Panc1 (cell line): ENCODE results near the gene ELFN1. TPM values are rescaled to one million over a fixed set of nuclear protein-coding genes. Genes with fewer than 3 reads are reported as not detected.
A peak's percentile ranks its signal among the peaks of the same experiment; 100 is the strongest.

Experiments used
- ATAC-seq: fragments of 200-7000 bp; cut with Tn5 transposase; 2 replicates; pipeline ENCODE4 v1.9.1; 2020; ENCODE audit warnings: mild to moderate bottlenecking, moderate library complexity
- BruUV-seq: library from RNA; stranded (reverse); fragments of 400-500 nt; replicated peaks from 2 replicates; lab custom pipeline; 2021; lab: Mats Ljungman, UMichigan
- CTCF ChIA-PET: fragments of 300-600 bp; sonication (Branson Sonifier 250); formaldehyde crosslinking; loops from one replicate; lab custom pipeline; 2022; ENCODE audit warnings: antibody characterized with exemption; lab: Charles Lee
- POLR2A ChIA-PET: fragments of 300-600 bp; sonication (Branson Sonifier 250); formaldehyde crosslinking; loops from one replicate; lab custom pipeline; 2022; ENCODE audit warnings: antibody characterized with exemption; lab: Charles Lee
- DNase-seq: peaks from one replicate; pipeline ENCODE4 v3.0.0-alpha.2; 2010; ENCODE audit warnings: low read depth, low spot score
- H3K27ac ChIP-seq: 2 replicates; pipeline ENCODE4 v1.5.1; 2011; ENCODE audit warnings: mild to moderate bottlenecking, low read length, inconsistent platforms
- H3K27me3 ChIP-seq: fragments of 200-500 bp; sonication (Bioruptor generic); 2 replicates; pipeline ENCODE4 v1.6.0; 2014; ENCODE audit warnings: low read length, inconsistent platforms; ENCODE audit not compliant: control insufficient read depth, insufficient read depth
- H3K36me3 ChIP-seq: fragments of 200-500 bp; sonication (Bioruptor generic); 2 replicates; pipeline ENCODE4 v1.5.1; 2014; ENCODE audit warnings: inconsistent platforms, mild to moderate bottlenecking, low read length, moderate library complexity; ENCODE audit not compliant: control insufficient read depth, insufficient read depth
- H3K4me1 ChIP-seq: 2 replicates; pipeline ENCODE4 v1.5.1; 2011; ENCODE audit warnings: inconsistent platforms, mild to moderate bottlenecking, low read length, moderate library complexity; ENCODE audit not compliant: control insufficient read depth, insufficient read depth
- H3K4me3 ChIP-seq, 2 experiments: 2 replicates each; pipeline ENCODE4 v1.5.1; 2011 to 2012; ENCODE audit warnings: low read depth in 2 of 2, low read length in 2 of 2, mild to moderate bottlenecking in 2 of 2, inconsistent platforms in 1 of 2, moderate library complexity in 1 of 2
- H3K9me3 ChIP-seq: fragments of 200-500 bp; sonication (Bioruptor generic); 2 replicates; pipeline ENCODE4 v1.5.1; 2014; ENCODE audit warnings: low read depth, mild to moderate bottlenecking, inconsistent platforms, low read length, moderate library complexity; ENCODE audit not compliant: control insufficient read depth, insufficient read depth
- POLR2AphosphoS5 ChIP-seq: IDR thresholded peaks from 2 replicates; pipeline ENCODE4 v1.6.1; 2012; ENCODE audit warnings: mild to moderate bottlenecking, low read depth, low read length, moderate library complexity
- SIN3A ChIP-seq: IDR thresholded peaks from 2 replicates; pipeline ENCODE4 v1.6.1; 2012; ENCODE audit warnings: low read depth, mild to moderate bottlenecking, low read length, moderate library complexity, borderline replicate concordance; ENCODE audit not compliant: insufficient read depth
- TCF7L2 ChIP-seq: IDR thresholded peaks from 2 replicates; pipeline ENCODE4 v1.6.1; 2011; ENCODE audit warnings: mild to moderate bottlenecking, low read depth, low read length, inconsistent platforms
- in situ Hi-C: cut with HindIII; loops from 2 replicates; pipeline ENCODE4 v1.10.0; 2016; ENCODE audit warnings: low sequenced_read_pairs, low pct_unique_long_range_greater_than_20kb
- intact Hi-C: fragments of 100-400 bp; cut with micrococcal nuclease; formaldehyde crosslinking; loops from one replicate; pipeline ENCODE4 v1.10.0; 2022; ENCODE audit not compliant: unreplicated experiment
- total RNA-seq: library from RNA; stranded (reverse); gene quantifications from one replicate; pipeline ENCODE4 v1.2.1, GENCODE V29; 2021; ENCODE audit not compliant: unreplicated experiment
- TF ChIP-seq, protein P1 (sequence below), 2 experiments: IDR thresholded peaks; 2 replicates each; pipeline ENCODE4 v1.6.1; 2011 to 2012; ENCODE audit warnings: low read depth in 2 of 2, control low read depth in 1 of 2, low read length in 1 of 2, mild to moderate bottlenecking in 1 of 2, moderate library complexity in 1 of 2; ENCODE audit not compliant: insufficient read depth in 1 of 2
- TF ChIP-seq, protein P2 (sequence below): fragments of 450-650 bp; IDR thresholded peaks from 2 replicates; pipeline ENCODE4 v1.5.1; 2017; ENCODE audit warnings: mild to moderate bottlenecking

The ELFN1 gene
- total RNA-seq, 1 experiment from 2014 or later: 39.0 TPM

DNA sequence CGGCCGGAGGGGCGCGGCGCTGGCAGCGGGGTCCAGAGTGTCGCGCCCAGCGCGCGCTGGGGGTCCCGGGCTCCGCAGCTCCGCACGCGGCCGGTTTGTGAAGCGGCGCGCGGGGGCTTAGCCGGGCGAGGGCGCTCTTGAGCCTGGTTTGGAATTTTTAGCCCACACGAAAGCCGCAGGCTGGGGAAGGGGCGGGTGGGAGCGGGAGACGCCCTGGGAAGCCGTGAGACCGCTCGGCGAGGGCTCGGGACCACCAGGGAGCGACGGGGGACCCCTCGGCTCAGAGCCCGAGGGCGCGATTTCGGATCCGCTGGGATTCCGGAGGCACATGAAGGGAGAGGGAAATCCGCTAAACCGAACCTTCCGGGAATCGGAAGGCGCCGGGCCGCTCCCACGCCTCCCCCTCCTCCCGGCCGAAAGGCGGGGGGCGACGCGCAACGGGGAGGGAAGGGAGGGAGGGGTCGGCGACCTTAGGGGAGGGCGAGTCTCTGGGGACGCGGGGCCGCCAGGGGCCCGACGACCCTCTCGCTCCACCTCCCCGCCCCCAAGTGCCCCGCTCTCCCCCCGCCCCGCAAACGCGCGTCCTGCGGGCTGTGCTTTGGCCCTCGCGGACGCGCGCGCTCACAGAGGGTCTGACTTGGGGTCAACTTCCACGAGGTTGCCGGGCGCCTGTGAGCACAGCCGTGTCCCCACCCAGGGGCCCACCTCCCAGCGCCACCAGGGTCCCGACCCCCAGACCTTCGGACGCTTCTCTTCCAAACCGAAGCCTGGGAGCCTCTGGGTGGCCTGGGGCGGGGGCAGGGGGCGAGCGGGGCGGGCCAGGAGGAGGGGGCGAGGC, 5.1 kb upstream of the ELFN1 start:
- Histone ChIP-seq H3K27me3 (no peaks in the 10 kb centered on the region), H3K4me3 (peak overlapping the region; percentile 60 to 62), H3K4me1 (peaks cover 23% of the 10 kb centered on the region), H3K9me3 (no peaks in the 10 kb centered on the region), H3K27ac (peak overlapping the region; percentile 66), H3K36me3 (no peaks in the 10 kb centered on the region)
- TF ChIP-seq POLR2AphosphoS5 (0 out of 2 replicates have a peak, but pooled peaks have one; percentile 19), TCF7L2 (no peak), SIN3A (0 out of 2 replicates have a peak, but pooled peaks have one; percentile 67)
- TF ChIP-seq, protein P1, sequence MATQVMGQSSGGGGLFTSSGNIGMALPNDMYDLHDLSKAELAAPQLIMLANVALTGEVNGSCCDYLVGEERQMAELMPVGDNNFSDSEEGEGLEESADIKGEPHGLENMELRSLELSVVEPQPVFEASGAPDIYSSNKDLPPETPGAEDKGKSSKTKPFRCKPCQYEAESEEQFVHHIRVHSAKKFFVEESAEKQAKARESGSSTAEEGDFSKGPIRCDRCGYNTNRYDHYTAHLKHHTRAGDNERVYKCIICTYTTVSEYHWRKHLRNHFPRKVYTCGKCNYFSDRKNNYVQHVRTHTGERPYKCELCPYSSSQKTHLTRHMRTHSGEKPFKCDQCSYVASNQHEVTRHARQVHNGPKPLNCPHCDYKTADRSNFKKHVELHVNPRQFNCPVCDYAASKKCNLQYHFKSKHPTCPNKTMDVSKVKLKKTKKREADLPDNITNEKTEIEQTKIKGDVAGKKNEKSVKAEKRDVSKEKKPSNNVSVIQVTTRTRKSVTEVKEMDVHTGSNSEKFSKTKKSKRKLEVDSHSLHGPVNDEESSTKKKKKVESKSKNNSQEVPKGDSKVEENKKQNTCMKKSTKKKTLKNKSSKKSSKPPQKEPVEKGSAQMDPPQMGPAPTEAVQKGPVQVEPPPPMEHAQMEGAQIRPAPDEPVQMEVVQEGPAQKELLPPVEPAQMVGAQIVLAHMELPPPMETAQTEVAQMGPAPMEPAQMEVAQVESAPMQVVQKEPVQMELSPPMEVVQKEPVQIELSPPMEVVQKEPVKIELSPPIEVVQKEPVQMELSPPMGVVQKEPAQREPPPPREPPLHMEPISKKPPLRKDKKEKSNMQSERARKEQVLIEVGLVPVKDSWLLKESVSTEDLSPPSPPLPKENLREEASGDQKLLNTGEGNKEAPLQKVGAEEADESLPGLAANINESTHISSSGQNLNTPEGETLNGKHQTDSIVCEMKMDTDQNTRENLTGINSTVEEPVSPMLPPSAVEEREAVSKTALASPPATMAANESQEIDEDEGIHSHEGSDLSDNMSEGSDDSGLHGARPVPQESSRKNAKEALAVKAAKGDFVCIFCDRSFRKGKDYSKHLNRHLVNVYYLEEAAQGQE (IDR thresholded peaks at IDR 0.05; ENCODE audit: insufficient read depth in 1 of 2, low read depth in 2 of 2, low read length in 1 of 2): no peak
- TF ChIP-seq, protein P2, sequence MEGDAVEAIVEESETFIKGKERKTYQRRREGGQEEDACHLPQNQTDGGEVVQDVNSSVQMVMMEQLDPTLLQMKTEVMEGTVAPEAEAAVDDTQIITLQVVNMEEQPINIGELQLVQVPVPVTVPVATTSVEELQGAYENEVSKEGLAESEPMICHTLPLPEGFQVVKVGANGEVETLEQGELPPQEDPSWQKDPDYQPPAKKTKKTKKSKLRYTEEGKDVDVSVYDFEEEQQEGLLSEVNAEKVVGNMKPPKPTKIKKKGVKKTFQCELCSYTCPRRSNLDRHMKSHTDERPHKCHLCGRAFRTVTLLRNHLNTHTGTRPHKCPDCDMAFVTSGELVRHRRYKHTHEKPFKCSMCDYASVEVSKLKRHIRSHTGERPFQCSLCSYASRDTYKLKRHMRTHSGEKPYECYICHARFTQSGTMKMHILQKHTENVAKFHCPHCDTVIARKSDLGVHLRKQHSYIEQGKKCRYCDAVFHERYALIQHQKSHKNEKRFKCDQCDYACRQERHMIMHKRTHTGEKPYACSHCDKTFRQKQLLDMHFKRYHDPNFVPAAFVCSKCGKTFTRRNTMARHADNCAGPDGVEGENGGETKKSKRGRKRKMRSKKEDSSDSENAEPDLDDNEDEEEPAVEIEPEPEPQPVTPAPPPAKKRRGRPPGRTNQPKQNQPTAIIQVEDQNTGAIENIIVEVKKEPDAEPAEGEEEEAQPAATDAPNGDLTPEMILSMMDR: peak; percentile 99
- ChIA-PET CTCF (interaction anchor here (0.6 to 1.5 kb wide), 8 partner anchors 13 to 693 kb away, joined by 3 to 8 read pairs (median 5); no protein-coding TSS in a partner anchor), POLR2A (interaction anchor here (0.7 kb wide), 1 partner anchor 422 kb away, joined by 6 read pairs; no protein-coding TSS in a partner anchor)
- DNase-seq: no peak
- intact Hi-C loops: loop anchor here (10.0 kb wide), 1 partner anchor 90 kb away; no protein-coding TSS in a partner anchor
- 0 out of 2 replicates have a peak, but pooled peaks have one; percentile 9 for ATAC-seq
- in situ Hi-C loops: no loop called here
- no TSS peak for BruUV-seq

DNA sequence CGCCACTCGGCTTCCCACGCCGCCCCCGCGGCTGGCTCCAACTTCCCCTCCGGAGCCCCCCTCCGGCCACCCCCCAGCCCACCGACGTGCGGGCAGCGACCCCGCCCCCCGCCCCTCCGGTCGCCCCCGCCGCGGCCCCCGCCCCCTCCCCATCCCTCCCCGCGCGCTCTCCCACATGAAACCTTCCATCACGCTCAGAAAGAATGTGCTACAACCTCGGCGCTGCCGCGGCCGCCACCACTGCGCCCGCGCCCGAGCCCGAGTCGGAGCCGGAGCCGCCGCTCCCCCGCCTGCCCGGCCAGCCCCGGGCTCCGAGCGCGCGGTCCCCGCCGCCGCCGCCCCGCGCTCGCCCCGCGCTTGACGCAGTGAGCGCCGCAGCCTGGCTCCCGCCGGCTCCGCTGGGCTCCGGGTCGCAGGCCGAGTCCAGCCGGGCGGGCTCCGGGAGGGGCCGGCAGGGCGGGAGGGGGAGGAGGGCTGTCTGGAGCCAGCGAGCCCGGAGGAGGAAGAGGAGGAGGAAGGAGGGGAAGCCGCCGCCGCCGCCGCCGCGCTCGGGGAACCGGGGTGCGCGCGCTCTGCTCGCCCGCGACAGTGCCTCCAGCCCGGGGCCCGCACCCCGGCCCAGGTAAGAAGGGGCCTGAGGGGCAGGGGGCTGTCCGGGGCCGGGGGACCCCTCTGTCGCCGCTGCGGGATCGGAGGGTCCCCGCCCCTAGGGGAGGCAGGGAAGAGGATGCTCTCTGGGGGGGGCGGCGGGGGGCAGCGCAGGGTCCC, 4.3 kb upstream of the ELFN1 start:
- H3K27me3 ChIP-seq: no peaks in the 10 kb centered on the region

More for the DNA sequence above, 4.3 kb upstream of the ELFN1 start:
- DNase-seq (no peak), ATAC-seq (peak; percentile 20)
- Histone ChIP-seq H3K36me3 (no peaks in the 10 kb centered on the region), H3K9me3 (no peaks in the 10 kb centered on the region), H3K4me1 (peaks cover 23% of the 10 kb centered on the region), H3K4me3 (peak overlapping the region; percentile 70 to 81), H3K27ac (peak overlapping the region; percentile 95; the same call in 1 of the 2 replicates)
- in situ Hi-C loops (no loop called here), intact Hi-C loops (loop anchor here (10.0 kb wide), 1 partner anchor 89 kb away; no protein-coding TSS in a partner anchor)
- TF ChIP-seq SIN3A (no peak; the same call in 1 of the 2 replicates), POLR2AphosphoS5 (0 out of 2 replicates have a peak, but pooled peaks have one; percentile 2)
- TF ChIP-seq, protein P2: no peak
- TF ChIP-seq, protein P1 (IDR thresholded peaks at IDR 0.05; ENCODE audit: insufficient read depth in 1 of 2, low read depth in 2 of 2, low read length in 1 of 2): no peak
- POLR2A ChIA-PET: no interaction called here
- no TSS peak for BruUV-seq
- CTCF ChIA-PET: no interaction called here
